Mesenchymal stem cell (in vitro differentiated cells and primary cell): ENCODE measurements around the gene ZIC2.

Source experiments
- DNase-seq: peaks from one replicate; pipeline ENCODE4 v3.0.0-alpha.2; 2013
- H2AFZ ChIP-seq: one replicate; pipeline ENCODE4 v1.6.1; 2013; ENCODE audit warnings: low read depth, mild to moderate bottlenecking, control low read depth, inconsistent platforms, low read length, moderate library complexity
- H2AK5ac ChIP-seq: 2 replicates; pipeline ENCODE4 v1.6.1; 2013; ENCODE audit warnings: low read length, moderate library complexity, mild to moderate bottlenecking, inconsistent platforms; ENCODE audit not compliant: severe bottlenecking
- H2BK120ac ChIP-seq: one replicate; pipeline ENCODE4 v1.6.1; 2013; ENCODE audit warnings: low read depth, mild to moderate bottlenecking, inconsistent platforms, low read length, moderate library complexity
- H2BK12ac ChIP-seq, 2 experiments: one replicate each; pipeline ENCODE4 v1.6.1; 2013; ENCODE audit warnings: inconsistent platforms in 2 of 2, low read length in 2 of 2, mild to moderate bottlenecking in 2 of 2, moderate library complexity in 2 of 2, control low read depth in 1 of 2
- H2BK15ac ChIP-seq: one replicate; pipeline ENCODE4 v1.6.1; 2013; ENCODE audit warnings: mild to moderate bottlenecking, low read depth, inconsistent platforms; ENCODE audit not compliant: poor library complexity, severe bottlenecking
- H2BK5ac ChIP-seq: 2 replicates; pipeline ENCODE4 v1.6.1; 2013; ENCODE audit warnings: low read depth, mild to moderate bottlenecking, low read length, control low read depth, inconsistent platforms; ENCODE audit not compliant: poor library complexity, severe bottlenecking
- H3K14ac ChIP-seq, 2 experiments: one replicate each; pipeline ENCODE4 v1.6.1; 2013; ENCODE audit warnings: inconsistent platforms in 2 of 2, low read length in 2 of 2, control low read depth in 1 of 2, mild to moderate bottlenecking in 1 of 2, moderate library complexity in 1 of 2
- H3K18ac ChIP-seq, 2 experiments: one replicate each; pipeline ENCODE4 v1.6.1; 2013; ENCODE audit warnings: inconsistent platforms in 2 of 2, low read length in 2 of 2, control low read depth in 1 of 2, low read depth in 1 of 2, mild to moderate bottlenecking in 1 of 2
- H3K23ac ChIP-seq, 2 experiments: one replicate each; pipeline ENCODE4 v1.6.1; 2013; ENCODE audit warnings: inconsistent platforms in 2 of 2, low read length in 2 of 2, mild to moderate bottlenecking in 2 of 2, moderate library complexity in 2 of 2, control low read depth in 1 of 2
- H3K27ac ChIP-seq: 2 replicates; pipeline ENCODE4 v1.5.1; 2013; ENCODE audit warnings: mild to moderate bottlenecking, moderate library complexity, low read length, control low read depth, inconsistent platforms; ENCODE audit not compliant: poor library complexity, severe bottlenecking
- H3K27me3 ChIP-seq, 2 experiments: 2 replicates each; pipeline versions ENCODE4 v1.6.1 to v1.7.0; 2013; ENCODE audit warnings: low read length in 2 of 2, mild to moderate bottlenecking in 2 of 2, moderate library complexity in 2 of 2, control low read depth in 1 of 2, inconsistent platforms in 1 of 2; ENCODE audit not compliant: control insufficient read depth in 1 of 2, insufficient read depth in 1 of 2
- H3K36me3 ChIP-seq, 2 experiments: 2 replicates each; pipeline versions ENCODE4 v1.6.1 to v1.7.0; 2013; ENCODE audit warnings: low read length in 2 of 2, control low read depth in 1 of 2, inconsistent platforms in 1 of 2, low read depth in 1 of 2, mild to moderate bottlenecking in 1 of 2; ENCODE audit not compliant: insufficient read depth in 2 of 2, control insufficient read depth in 1 of 2
- H3K4ac ChIP-seq, 2 experiments: one replicate each; pipeline ENCODE4 v1.6.1; 2013; ENCODE audit warnings: inconsistent platforms in 2 of 2, low read length in 2 of 2, mild to moderate bottlenecking in 2 of 2, moderate library complexity in 2 of 2, control low read depth in 1 of 2, low read depth in 1 of 2
- H3K4me1 ChIP-seq: 2 replicates; pipeline ENCODE4 v1.6.1; 2013; ENCODE audit warnings: low read depth, low read length, control low read depth; ENCODE audit not compliant: control insufficient read depth, insufficient read depth
- H3K4me2 ChIP-seq: 2 replicates; pipeline ENCODE4 v1.6.1; 2013; ENCODE audit warnings: low read length, mild to moderate bottlenecking, inconsistent platforms; ENCODE audit not compliant: poor library complexity, severe bottlenecking
- H3K4me3 ChIP-seq, 2 experiments: 2 replicates each; pipeline versions ENCODE4 v1.5.1 to v1.7.0; 2013; ENCODE audit warnings: low read length in 2 of 2, mild to moderate bottlenecking in 2 of 2, control low read depth in 1 of 2, low read depth in 1 of 2; ENCODE audit not compliant: insufficient read depth in 1 of 2
- H3K79me1 ChIP-seq: replicated peaks from 2 replicates; pipeline ENCODE4 v1.6.1; 2013; ENCODE audit warnings: mild to moderate bottlenecking, control low read depth, low read length, inconsistent platforms; ENCODE audit not compliant: poor library complexity, severe bottlenecking
- H3K9ac ChIP-seq: 2 replicates; pipeline ENCODE4 v1.7.0; 2013; ENCODE audit warnings: mild to moderate bottlenecking, low read length, moderate library complexity
- H3K9me3 ChIP-seq: 2 replicates; pipeline ENCODE4 v1.7.0; 2013; ENCODE audit warnings: mild to moderate bottlenecking, low read length; ENCODE audit not compliant: control insufficient read depth
- H4K8ac ChIP-seq: one replicate; pipeline ENCODE4 v1.6.1; 2013; ENCODE audit warnings: inconsistent platforms, mild to moderate bottlenecking, low read length, moderate library complexity
- H4K91ac ChIP-seq: one replicate; pipeline ENCODE4 v1.6.1; 2013; ENCODE audit warnings: mild to moderate bottlenecking, low read length, inconsistent platforms
- WGBS: methylation state at CpG from one replicate; pipeline ENCODE4 v1.1.7; 2013; ENCODE audit warnings: mixed read lengths; 5-methylcytosine and 5-hydroxymethylcytosine counted together

The ZIC2 gene

DNA sequence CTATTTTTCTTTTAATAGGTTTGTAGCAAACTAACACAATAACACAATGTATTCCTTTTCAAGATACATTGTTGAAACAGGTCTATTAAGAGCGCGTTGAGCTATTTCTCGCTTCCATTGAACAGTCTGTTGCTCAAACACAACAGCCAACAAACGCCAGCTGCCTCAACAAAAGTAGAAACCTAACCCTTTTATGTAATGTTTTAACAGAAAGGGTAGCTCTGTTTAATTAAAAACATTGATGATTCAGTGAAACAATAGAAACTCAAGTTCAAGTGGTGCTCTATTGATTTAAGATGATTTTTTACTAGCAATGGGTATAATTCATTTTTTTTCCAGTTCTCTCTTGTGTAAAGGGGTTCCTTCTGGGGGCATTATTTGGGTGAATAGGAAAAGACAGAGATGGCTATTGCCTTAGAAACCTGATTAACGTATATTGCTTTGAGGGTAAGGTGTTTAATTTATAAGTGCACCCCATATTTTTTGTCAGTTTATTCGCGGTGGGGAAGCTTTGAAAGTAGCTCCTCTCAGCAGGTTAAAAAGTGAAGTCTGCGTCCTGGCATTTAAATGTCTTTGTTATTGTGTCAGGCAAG, 14.9 kb downstream of the ZIC2 start:
- peaks cover 4% of the 10 kb centered on the region for H3K79me1 ChIP-seq
- H3K27ac ChIP-seq = peak overlapping the region; percentile 31
- H3K23ac ChIP-seq = no peak overlapping the region
- peaks cover 0 to 88% of the 10 kb centered on the region in 2 experiments for H3K27me3 ChIP-seq
- H2BK120ac ChIP-seq = no peak overlapping the region
- no peak overlapping the region for H2AFZ ChIP-seq
- DNase-seq = no peak
- no peak overlapping the region for H4K91ac ChIP-seq
- no peak overlapping the region for H3K18ac ChIP-seq
- no peak overlapping the region for H3K4me3 ChIP-seq
- H2BK12ac ChIP-seq = no peak overlapping the region
- H3K14ac ChIP-seq = no peak overlapping the region
- no peak overlapping the region for H2BK15ac ChIP-seq
- peak overlapping the region; percentile 63 for H3K4me2 ChIP-seq
- no peaks in the 10 kb centered on the region for H3K36me3 ChIP-seq
- H3K4ac ChIP-seq = no peak overlapping the region
- peaks cover 18% of the 10 kb centered on the region for H3K9me3 ChIP-seq
- H2AK5ac ChIP-seq = no peak overlapping the region
- H3K9ac ChIP-seq = no peak overlapping the region
- 18% methylated on average over 7 of the region's 8 CpGs for WGBS
- no peak overlapping the region for H4K8ac ChIP-seq
- peaks cover 11% of the 10 kb centered on the region for H3K4me1 ChIP-seq
- H2BK5ac ChIP-seq = no peak overlapping the region

DNA sequence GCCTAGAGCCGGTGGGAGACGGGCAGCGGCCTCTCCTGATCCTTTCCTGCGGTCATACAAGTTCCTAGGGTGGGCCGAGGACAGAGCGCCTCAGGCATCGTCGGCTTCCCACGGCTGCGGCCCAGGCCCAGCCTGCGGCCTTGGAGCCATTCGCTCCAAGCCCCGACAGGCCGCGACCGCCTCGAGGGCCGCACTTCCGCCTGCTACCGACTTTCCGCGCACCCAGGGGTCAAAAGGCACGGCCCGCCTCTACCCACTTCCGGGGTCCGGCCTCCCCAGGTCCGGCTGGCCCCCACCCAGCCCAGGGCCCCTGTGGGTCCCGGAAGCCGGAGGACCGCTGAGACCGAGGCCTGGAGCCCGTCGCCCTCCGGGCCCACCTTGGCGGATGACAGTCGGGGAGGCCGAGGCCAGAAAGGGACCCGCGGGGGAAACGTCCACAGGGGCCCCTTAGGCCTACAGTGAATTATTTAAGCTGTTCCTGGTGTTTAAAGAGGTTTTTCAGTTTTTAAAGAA, 16.2 kb downstream of the ZIC2 start:
- Histone ChIP-seq H2BK12ac (no peak overlapping the region), H3K4me3 (no peak overlapping the region), H3K14ac (no peak overlapping the region), H3K4me1 (peaks cover 6% of the 10 kb centered on the region), H4K91ac (no peak overlapping the region), H3K36me3 (no peaks in the 10 kb centered on the region), H4K8ac (no peak overlapping the region), H2BK120ac (no peak overlapping the region), H2AFZ (no peak overlapping the region), H3K9me3 (peaks cover 18% of the 10 kb centered on the region), H2BK15ac (no peak overlapping the region), H3K27ac (no peak overlapping the region), H3K18ac (no peak overlapping the region), H3K27me3 (peaks cover 0 to 80% of the 10 kb centered on the region in 2 experiments), H3K4ac (no peak overlapping the region), H2BK5ac (no peak overlapping the region), H3K4me2 (no peak overlapping the region), H3K79me1 (peaks cover 4% of the 10 kb centered on the region), H3K23ac (no peak overlapping the region), H3K9ac (no peak overlapping the region), H2AK5ac (peak overlapping the region; percentile 64)
- no peak for DNase-seq
- 49% methylated on average over 40 of the region's 40 CpGs for WGBS

DNA sequence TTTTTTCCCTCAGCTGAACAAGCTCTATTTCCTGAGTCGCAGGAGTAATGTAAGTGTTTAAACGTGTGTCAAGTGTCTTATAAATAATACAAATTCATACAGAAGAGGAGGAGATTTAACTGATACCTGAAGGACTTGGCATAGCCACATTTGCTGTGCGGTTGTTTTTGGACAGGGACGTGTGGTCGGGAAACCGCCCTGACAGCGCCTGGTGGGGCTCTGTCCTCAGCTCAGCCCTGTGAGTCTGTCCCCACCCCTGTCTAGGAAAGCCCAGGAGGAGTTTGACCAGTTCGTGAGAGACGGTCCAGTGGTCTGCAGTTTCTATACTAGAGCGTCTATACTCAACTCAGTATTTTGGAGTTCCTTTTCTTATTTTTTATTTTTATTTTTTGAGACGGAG, 16.7 kb downstream of the ZIC2 start:
- Histone ChIP-seq H2BK120ac (no peak overlapping the region), H3K4ac (no peak overlapping the region), H3K36me3 (no peaks in the 10 kb centered on the region), H2BK5ac (no peak overlapping the region), H3K9me3 (peaks cover 18% of the 10 kb centered on the region), H3K27me3 (peaks cover 0 to 75% of the 10 kb centered on the region in 2 experiments), H4K8ac (no peak overlapping the region), H3K4me1 (peaks cover 6% of the 10 kb centered on the region), H2AK5ac (peak overlapping the region; percentile 31), H3K18ac (no peak overlapping the region), H3K23ac (no peak overlapping the region), H2BK15ac (no peak overlapping the region), H2BK12ac (no peak overlapping the region), H3K9ac (no peak overlapping the region), H3K14ac (no peak overlapping the region), H2AFZ (no peak overlapping the region), H3K4me2 (no peak overlapping the region), H4K91ac (no peak overlapping the region), H3K79me1 (peaks cover 4% of the 10 kb centered on the region), H3K27ac (no peak overlapping the region), H3K4me3 (no peak overlapping the region)
- 96% methylated on average over 6 of the region's 11 CpGs for WGBS
- no peak for DNase-seq

DNA sequence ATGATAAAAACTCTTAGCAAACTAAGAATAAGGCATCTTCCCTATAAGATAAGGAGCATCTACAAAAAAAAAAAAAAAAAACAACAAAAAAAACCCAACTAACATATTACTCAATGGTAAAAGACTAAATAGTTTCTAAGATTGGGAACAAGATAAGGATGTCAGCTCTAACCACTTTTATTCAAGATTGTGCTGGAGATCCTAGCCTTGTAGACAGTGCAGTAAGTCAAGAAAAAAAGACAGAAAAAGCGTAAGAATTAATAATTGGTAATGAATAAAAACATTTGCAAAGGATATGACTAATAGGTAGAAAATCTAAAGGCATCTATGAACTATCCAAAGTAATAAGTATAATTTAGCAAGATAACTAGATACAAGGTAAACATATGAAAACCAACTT, 33.0 kb downstream of the ZIC2 start:
- Histone ChIP-seq H3K27me3 (peaks cover 0 to 10% of the 10 kb centered on the region in 2 experiments), H2AFZ (no peak overlapping the region), H3K14ac (no peak overlapping the region), H3K4me2 (no peak overlapping the region), H4K91ac (no peak overlapping the region), H2BK5ac (no peak overlapping the region), H3K4me1 (no peaks in the 10 kb centered on the region), H2BK12ac (no peak overlapping the region), H3K4ac (no peak overlapping the region), H2BK15ac (no peak overlapping the region), H3K36me3 (no peaks in the 10 kb centered on the region), H3K27ac (no peak overlapping the region), H3K9me3 (no peaks in the 10 kb centered on the region), H3K79me1 (no peaks in the 10 kb centered on the region), H4K8ac (no peak overlapping the region), H3K9ac (no peak overlapping the region), H2AK5ac (no peak overlapping the region), H3K23ac (no peak overlapping the region), H3K4me3 (no peak overlapping the region), H3K18ac (no peak overlapping the region), H2BK120ac (no peak overlapping the region)
- WGBS = no CpG with 5 or more reads among the region's 1 CpG
- DNase-seq = no peak
